Measurements from ENCODE around the gene L3MBTL3. TPM values are rescaled to one million over a fixed set of nuclear protein-coding genes. Genes with fewer than 3 reads are reported as not detected.

The L3MBTL3 gene
- total RNA-seq, 1 experiment from 2014 or later: 4.7 TPM

GRCh38 chr6:129992881-129993280 is 25.5 kb upstream of the L3MBTL3 start:
- Histone ChIP-seq H3K79me1 (ENCODE audit: insufficient read depth, low read depth, low read length, poor library complexity, severe bottlenecking) (no peaks in the 10 kb centered on the region), H3K9ac (ENCODE audit: extremely low read depth, insufficient read length, low read length) (no peak overlapping the region), H2BK15ac (ENCODE audit: low read depth, low read length) (no peak overlapping the region), H3K23me2 (ENCODE audit: insufficient read length, low read depth, low read length, poor library complexity, severe bottlenecking) (no peaks in the 10 kb centered on the region), H3K4me2 (ENCODE audit: insufficient read depth, insufficient read length, low read length) (no peak overlapping the region), H2BK20ac (ENCODE audit: low read depth, low read length, poor library complexity, severe bottlenecking) (no peak overlapping the region), H3T11ph (ENCODE audit: low read length) (no peak overlapping the region), H4K5ac (ENCODE audit: insufficient read length, low read depth, low read length) (no peak overlapping the region), H3K56ac (ENCODE audit: insufficient read length, low read depth, low read length) (no peak overlapping the region), H3K27me3 (ENCODE audit: insufficient read depth, low read length) (no peaks in the 10 kb centered on the region), H4K8ac (replicated peaks; ENCODE audit: insufficient read length, low read depth, low read length) (no peak overlapping the region), H3K23ac (ENCODE audit: insufficient read length, low read depth, low read length) (no peak overlapping the region), H3K79me2 (ENCODE audit: insufficient read depth, low read length) (no peaks in the 10 kb centered on the region), H3K14ac (ENCODE audit: insufficient read depth, low read length) (no peak overlapping the region), H2BK120ac (ENCODE audit: low read depth, low read length, poor library complexity, severe bottlenecking) (no peak overlapping the region), H2AFZ (ENCODE audit: low read length) (no peak overlapping the region), H3K4ac (ENCODE audit: low read depth, low read length) (no peak overlapping the region), H4K20me1 (ENCODE audit: control insufficient read depth, insufficient read depth, insufficient read length) (no peaks in the 10 kb centered on the region), H2BK5ac (ENCODE audit: insufficient read length, low read length) (no peak overlapping the region), H3K27ac (ENCODE audit: insufficient read length, low read depth, low read length) (no peak overlapping the region), H4K91ac (ENCODE audit: insufficient read length, low read depth, low read length) (no peak overlapping the region), H2BK12ac (ENCODE audit: insufficient read length, low read depth, low read length) (no peak overlapping the region), H3K18ac (ENCODE audit: insufficient read length, low read depth, low read length) (no peak overlapping the region), H3K9me3 (ENCODE audit: control insufficient read depth, low read depth, low read length) (no peaks in the 10 kb centered on the region), H2AK5ac (ENCODE audit: insufficient read length, low read length) (no peak overlapping the region), H3K4me1 (ENCODE audit: insufficient read depth, low read length) (no peaks in the 10 kb centered on the region)
- Mint-ChIP-seq H3K9me3 (no peaks in the 10 kb centered on the region), H3K36me3 (ENCODE audit: insufficient read depth in 1 of 3, low read depth in 3 of 3) (no peaks in the 10 kb centered on the region), H3K4me1 (peaks cover 11 to 13% of the 10 kb centered on the region in 2 experiments), H3K27ac (no peak overlapping the region; a peak in 1 of 7 replicates), H3K27me3 (ENCODE audit: low read depth) (no peaks in the 10 kb centered on the region), H3K4me3 (no peak overlapping the region)
- no peak for TF ChIP-seq CTCF (conservative IDR thresholded peaks at IDR 0.05)
- no peak for DNase-seq
- WGBS (ENCODE audit: extremely low coverage, insufficient read length, low lambda C conversion rate): no CpG with 5 or more reads among the region's 3 CpGs
